ENCODE data around the gene MID2.

DNA sequence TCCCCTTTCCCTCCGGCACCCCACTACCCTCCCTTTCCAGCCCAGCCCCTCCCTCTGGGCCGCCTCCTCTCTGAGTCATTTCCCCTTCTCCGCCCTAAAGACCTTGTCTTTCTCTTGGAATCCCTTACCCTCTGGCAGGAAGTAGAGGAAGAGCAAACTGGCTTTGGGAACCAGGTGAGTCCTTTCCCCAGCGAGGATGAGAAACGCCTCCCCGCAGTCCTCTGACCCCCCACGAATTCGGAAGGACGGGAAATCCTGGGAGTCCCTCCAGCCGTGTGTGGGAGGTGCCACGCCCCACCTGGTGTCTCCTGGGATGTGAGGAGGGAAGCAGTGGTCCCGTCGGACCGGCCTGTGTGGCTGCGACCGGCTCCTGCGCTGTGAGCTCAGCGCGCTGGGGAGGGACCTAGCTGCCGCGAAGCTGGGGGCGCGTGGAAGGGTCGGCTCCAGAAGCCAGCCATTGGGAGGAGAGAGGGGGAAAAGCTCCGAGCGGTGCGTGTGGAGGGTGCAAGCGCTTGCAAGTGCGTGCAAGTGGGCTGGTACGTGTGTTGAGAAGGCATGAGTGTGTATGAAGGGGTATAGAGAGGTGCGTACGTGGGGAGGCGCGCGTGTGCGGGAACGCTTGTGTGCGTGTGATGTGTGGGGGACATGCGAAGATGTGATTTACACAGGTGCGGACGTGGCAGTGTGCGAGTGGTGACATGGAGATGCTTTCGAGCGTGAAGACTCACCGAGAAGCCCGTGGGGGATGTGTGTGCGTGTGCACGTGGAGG is 110.2 kb downstream of the MID2 start:
- TF ChIP-seq, protein P1, sequence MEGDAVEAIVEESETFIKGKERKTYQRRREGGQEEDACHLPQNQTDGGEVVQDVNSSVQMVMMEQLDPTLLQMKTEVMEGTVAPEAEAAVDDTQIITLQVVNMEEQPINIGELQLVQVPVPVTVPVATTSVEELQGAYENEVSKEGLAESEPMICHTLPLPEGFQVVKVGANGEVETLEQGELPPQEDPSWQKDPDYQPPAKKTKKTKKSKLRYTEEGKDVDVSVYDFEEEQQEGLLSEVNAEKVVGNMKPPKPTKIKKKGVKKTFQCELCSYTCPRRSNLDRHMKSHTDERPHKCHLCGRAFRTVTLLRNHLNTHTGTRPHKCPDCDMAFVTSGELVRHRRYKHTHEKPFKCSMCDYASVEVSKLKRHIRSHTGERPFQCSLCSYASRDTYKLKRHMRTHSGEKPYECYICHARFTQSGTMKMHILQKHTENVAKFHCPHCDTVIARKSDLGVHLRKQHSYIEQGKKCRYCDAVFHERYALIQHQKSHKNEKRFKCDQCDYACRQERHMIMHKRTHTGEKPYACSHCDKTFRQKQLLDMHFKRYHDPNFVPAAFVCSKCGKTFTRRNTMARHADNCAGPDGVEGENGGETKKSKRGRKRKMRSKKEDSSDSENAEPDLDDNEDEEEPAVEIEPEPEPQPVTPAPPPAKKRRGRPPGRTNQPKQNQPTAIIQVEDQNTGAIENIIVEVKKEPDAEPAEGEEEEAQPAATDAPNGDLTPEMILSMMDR (conservative IDR thresholded peaks at IDR 0.05; ENCODE audit: low read length), result no peak
- TF ChIP-seq EZH2phosphoT487 (IDR thresholded peaks at IDR 0.05; ENCODE audit: borderline replicate concordance), result no peak
